SK-N-SH treated with all-trans-retinoic acid at 6 μM for 48 hours (cell line): Measurements from ENCODE around the gene CRYBA1.

Source experiments
- ARNTL ChIP-seq: fragments of 450-650 bp; formaldehyde crosslinking; IDR thresholded peaks from 2 replicates; pipeline ENCODE4 v1.5.0; 2020; ENCODE audit warnings: low read depth, mild to moderate bottlenecking, moderate library complexity, borderline replicate concordance
- BACH2 ChIP-seq: fragments of 250-450 bp; sonication (Bioruptor Pico); IDR thresholded peaks from 2 replicates; pipeline ENCODE4 v1.9.0; 2021; ENCODE audit warnings: mild to moderate bottlenecking, borderline replicate concordance
- CREB5 ChIP-seq: fragments of 250-450 bp; sonication (Bioruptor Pico); IDR thresholded peaks from 2 replicates; pipeline ENCODE4 v1.5.1; 2020; ENCODE audit warnings: low read depth, mild to moderate bottlenecking, moderate library complexity
- GLIS3 ChIP-seq: fragments of 250-450 bp; sonication (Bioruptor Pico); IDR thresholded peaks from 2 replicates; pipeline ENCODE4 v1.5.0; 2020; ENCODE audit warnings: mild to moderate bottlenecking, moderate library complexity
- ISL1 ChIP-seq: fragments of 250-450 bp; sonication (Bioruptor Pico); IDR thresholded peaks from 2 replicates; pipeline ENCODE4 v2.1.2; 2022; ENCODE audit warnings: mild to moderate bottlenecking, moderate library complexity
- PATZ1 ChIP-seq: fragments of 250-450 bp; sonication (Bioruptor Pico); IDR thresholded peaks from 2 replicates; pipeline ENCODE4 v1.8.0; 2020; ENCODE audit warnings: mild to moderate bottlenecking, moderate library complexity, borderline replicate concordance
- PPARA ChIP-seq: fragments of 250-450 bp; sonication (Bioruptor Pico); IDR thresholded peaks from 2 replicates; pipeline ENCODE4 v1.5.0; 2020; ENCODE audit warnings: mild to moderate bottlenecking, borderline replicate concordance
- TOX ChIP-seq: fragments of 250-450 bp; sonication (Bioruptor Pico); IDR thresholded peaks from 2 replicates; pipeline ENCODE4 v1.8.0; 2021; ENCODE audit warnings: mild to moderate bottlenecking, moderate library complexity, borderline replicate concordance
- TSHZ2 ChIP-seq: fragments of 250-450 bp; sonication (Bioruptor Pico); IDR thresholded peaks from 2 replicates; pipeline ENCODE4 v1.5.0; 2020; ENCODE audit warnings: mild to moderate bottlenecking, moderate library complexity
- ZC3H10 ChIP-seq: fragments of 250-450 bp; sonication (Bioruptor Pico); IDR thresholded peaks from 2 replicates; pipeline ENCODE4 v1.5.1; 2021; ENCODE audit warnings: mild to moderate bottlenecking, moderate library complexity
- ZFP3 ChIP-seq: fragments of 250-450 bp; sonication (Bioruptor Pico); IDR thresholded peaks from 2 replicates; pipeline ENCODE4 v1.5.0; 2020; ENCODE audit warnings: mild to moderate bottlenecking, moderate library complexity
- ZFP30 ChIP-seq: fragments of 450-650 bp; formaldehyde crosslinking; IDR thresholded peaks from 2 replicates; pipeline ENCODE4 v1.5.0; 2022; ENCODE audit warnings: mild to moderate bottlenecking, moderate library complexity
- ZNF70 ChIP-seq: fragments of 450-650 bp; formaldehyde crosslinking; IDR thresholded peaks from 2 replicates; pipeline ENCODE4 v1.5.0; 2020; ENCODE audit warnings: mild to moderate bottlenecking, moderate library complexity

- TF ChIP-seq CREB5, result no peak
- no peak for TF ChIP-seq ZC3H10 (CRISPR knock-in tag)
- no peak for TF ChIP-seq ZFP3 (CRISPR knock-in tag)
- no peak for TF ChIP-seq PPARA (CRISPR knock-in tag)
- no peak for TF ChIP-seq GLIS3 (CRISPR knock-in tag)
- TF ChIP-seq BACH2, result no peak
- TF ChIP-seq TOX (CRISPR knock-in tag), result no peak
- no peak for TF ChIP-seq ZFP30
- no peak for TF ChIP-seq ZNF70 (CRISPR knock-in tag)
- TF ChIP-seq TSHZ2, result no peak
- no peak for TF ChIP-seq ISL1 (CRISPR knock-in tag)
- TF ChIP-seq PATZ1 (CRISPR knock-in tag), result no peak
- no peak for TF ChIP-seq ARNTL
These were observed 34.0 kb upstream of the CRYBA1 start for GRCh38 chr17:29212681-29213121.
